ENCODE results near the gene VSIG1.
A peak's percentile ranks its signal among the peaks of the same experiment; 100 is the strongest.

The VSIG1 gene

GRCh38 chrX:108087792-108088191 lies 42.9 kb downstream of the VSIG1 start:
- no peak for TF ChIP-seq CTCF (IDR thresholded peaks at IDR 0.05)
- TF ChIP-seq ZFX (IDR thresholded peaks at IDR 0.05; ENCODE audit: borderline replicate concordance) = no peak
- no peak overlapping the region for H3K27ac ChIP-seq

GRCh38 chrX:108088511-108088910 lies 43.6 kb downstream of the VSIG1 start:
- H3K27ac ChIP-seq = no peak overlapping the region

GRCh38 chrX:108090491-108091263 lies 45.8 kb downstream of the VSIG1 start:
- TF ChIP-seq ZFX (IDR thresholded peaks at IDR 0.05; ENCODE audit: borderline replicate concordance) = no peak
- TF ChIP-seq CTCF (IDR thresholded peaks at IDR 0.05) = no peak
- H3K27ac ChIP-seq = peak overlapping the region; percentile 63

More at GRCh38 chrX:108088511-108088910, 43.6 kb downstream of the VSIG1 start:
- TF ChIP-seq ZFX (IDR thresholded peaks at IDR 0.05; ENCODE audit: borderline replicate concordance) = no peak
- TF ChIP-seq CTCF (IDR thresholded peaks at IDR 0.05) = no peak

GRCh38 chrX:108091264-108091877 lies 46.5 kb downstream of the VSIG1 start, which contains the start of the genes ATG4A and PSMD10:
Gene ATG4A, plus strand, starts transcription at chrX:108091778. Its CDS starts 49 bp downstream, at chrX:108091827.
Gene PSMD10, minus strand, starts transcription at chrX:108091542. Its CDS starts 22 bp downstream, at chrX:108091520.
- peak within 1 kb of the TSS; percentile 63 for H3K27ac ChIP-seq
- TF ChIP-seq ZFX (IDR thresholded peaks at IDR 0.05; ENCODE audit: borderline replicate concordance) (no peak), CTCF (IDR thresholded peaks at IDR 0.05) (no peak)

GRCh38 chrX:108091878-108092291 lies 47.0 kb downstream of the VSIG1 start:
- H3K27ac ChIP-seq = peak overlapping the region; percentile 63
- TF ChIP-seq CTCF (IDR thresholded peaks at IDR 0.05) (no peak), ZFX (IDR thresholded peaks at IDR 0.05; ENCODE audit: borderline replicate concordance) (no peak)

GRCh38 chrX:108097380-108097779 lies 52.5 kb downstream of the VSIG1 start:
- TF ChIP-seq ZFX (IDR thresholded peaks at IDR 0.05; ENCODE audit: borderline replicate concordance) (no peak), CTCF (IDR thresholded peaks at IDR 0.05) (no peak)
- no peak overlapping the region for H3K27ac ChIP-seq

- TF ChIP-seq ZFX (IDR thresholded peaks at IDR 0.05; ENCODE audit: borderline replicate concordance) (no peak), CTCF (IDR thresholded peaks at IDR 0.05) (no peak)
Measured at GRCh38 chrX:108105473-108105872, 60.6 kb downstream of the VSIG1 start.

More at GRCh38 chrX:108105473-108105872, 60.6 kb downstream of the VSIG1 start:
- H3K27ac ChIP-seq = no peak overlapping the region
